Karpas-422 (cell line): Measurements from ENCODE around the gene RAB32. TPM values are rescaled to one million over a fixed set of nuclear protein-coding genes. Genes with fewer than 3 reads are reported as not detected.

ENCODE experiments used
- DNase-seq: peaks from one replicate; pipeline ENCODE4 v3.0.0-alpha.2; 2015
- H2AFZ ChIP-seq: fragments of 200-600 bp; sonication (generic); 2 replicates; pipeline ENCODE4 v1.6.1; 2014; ENCODE audit warnings: antibody characterized with exemption, low read length, mixed read lengths
- H3K27ac ChIP-seq: fragments of 200-600 bp; sonication (generic); 2 replicates; pipeline ENCODE4 v1.5.1; 2014; ENCODE audit warnings: mild to moderate bottlenecking, low read length, moderate library complexity
- H3K27me3 ChIP-seq: fragments of 200-600 bp; sonication (generic); 2 replicates; pipeline ENCODE4 v1.6.1; 2014; ENCODE audit warnings: low read length, mixed read lengths
- H3K36me3 ChIP-seq: fragments of 200-600 bp; sonication (generic); 2 replicates; pipeline ENCODE4 v1.6.1; 2014; ENCODE audit warnings: low read length, mixed read lengths; ENCODE audit not compliant: insufficient read depth
- H3K4me1 ChIP-seq: fragments of 200-600 bp; sonication (generic); 2 replicates; pipeline ENCODE4 v1.6.1; 2014; ENCODE audit warnings: mild to moderate bottlenecking, low read length, mixed read lengths
- H3K4me2 ChIP-seq: fragments of 200-600 bp; sonication (generic); 2 replicates; pipeline ENCODE4 v1.6.1; 2014; ENCODE audit warnings: low read length, low read depth, mild to moderate bottlenecking; ENCODE audit not compliant: poor library complexity, severe bottlenecking
- H3K4me3 ChIP-seq: fragments of 200-600 bp; sonication (generic); 2 replicates; pipeline ENCODE4 v1.5.1; 2014; ENCODE audit warnings: mild to moderate bottlenecking, antibody characterized with exemption, low read length, mixed read lengths
- H3K79me2 ChIP-seq: fragments of 200-600 bp; sonication (generic); 2 replicates; pipeline ENCODE4 v1.6.1; 2014; ENCODE audit warnings: mild to moderate bottlenecking, low read length, mixed read lengths
- H3K9ac ChIP-seq: fragments of 200-600 bp; sonication (generic); 2 replicates; pipeline ENCODE4 v1.6.0; 2014; ENCODE audit warnings: low read length
- H3K9me2 ChIP-seq: fragments of 200-600 bp; sonication (generic), shearing (Covaris generic); replicated peaks from 2 replicates; pipeline ENCODE4 v1.6.0; 2014; ENCODE audit warnings: mild to moderate bottlenecking, low read length, moderate library complexity; ENCODE audit not compliant: insufficient read depth
- H3K9me3 ChIP-seq: fragments of 300-700, 200-600 bp; sonication (generic); 2 replicates; pipeline ENCODE4 v1.6.1; 2014; ENCODE audit warnings: low read length, mixed read lengths
- H4K20me1 ChIP-seq: fragments of 200-600 bp; sonication (generic); 2 replicates; pipeline ENCODE4 v1.6.1; 2014; ENCODE audit warnings: mild to moderate bottlenecking, antibody characterized with exemption, low read length, low read depth; ENCODE audit not compliant: insufficient read depth
- total RNA-seq: library from RNA; depleted of rRNA; stranded (reverse); fragments of >200 nt; shearing (Covaris generic); gene quantifications from 2 replicates; pipeline ENCODE4 v1.2.3, GENCODE V29; 2014; ENCODE audit warnings: low replicate concordance

The RAB32 gene
- total RNA-seq, 1 experiment from 2014 or later: not detected

- no peak overlapping the region for H3K27ac ChIP-seq
Measured at GRCh38 chr6:146590492-146590891, 46.9 kb downstream of the RAB32 start.

GRCh38 chr6:146592451-146592850 is 48.8 kb downstream of the RAB32 start:
- Histone ChIP-seq H3K4me2 (no peak overlapping the region), H3K36me3 (no peaks in the 10 kb centered on the region), H4K20me1 (no peaks in the 10 kb centered on the region), H3K27ac (no peak overlapping the region), H3K9me3 (no peaks in the 10 kb centered on the region), H3K9me2 (no peaks in the 10 kb centered on the region), H3K9ac (no peak overlapping the region), H3K79me2 (no peaks in the 10 kb centered on the region), H3K4me1 (peaks cover 33% of the 10 kb centered on the region), H3K4me3 (no peak overlapping the region), H2AFZ (no peak overlapping the region), H3K27me3 (no peaks in the 10 kb centered on the region)
- no peak for DNase-seq

More at GRCh38 chr6:146590492-146590891, 46.9 kb downstream of the RAB32 start:
- Histone ChIP-seq H3K9me3 (no peaks in the 10 kb centered on the region), H3K9me2 (no peaks in the 10 kb centered on the region), H3K9ac (no peak overlapping the region), H3K36me3 (no peaks in the 10 kb centered on the region), H3K4me3 (no peak overlapping the region), H4K20me1 (no peaks in the 10 kb centered on the region), H3K27me3 (no peaks in the 10 kb centered on the region), H3K79me2 (no peaks in the 10 kb centered on the region), H3K4me1 (peaks cover 18% of the 10 kb centered on the region), H3K4me2 (no peak overlapping the region), H2AFZ (no peak overlapping the region)
- no peak for DNase-seq

- Histone ChIP-seq H4K20me1 (no peaks in the 10 kb centered on the region), H3K4me1 (peaks cover 33% of the 10 kb centered on the region), H3K27me3 (no peaks in the 10 kb centered on the region), H3K27ac (no peak overlapping the region), H3K9ac (no peak overlapping the region), H2AFZ (no peak overlapping the region), H3K4me2 (peak overlapping the region; percentile 23), H3K79me2 (no peaks in the 10 kb centered on the region), H3K36me3 (no peaks in the 10 kb centered on the region), H3K4me3 (no peak overlapping the region), H3K9me3 (no peaks in the 10 kb centered on the region), H3K9me2 (no peaks in the 10 kb centered on the region)
- DNase-seq: peak; percentile 45
Measured at GRCh38 chr6:146593986-146594385, 50.4 kb downstream of the RAB32 start.

DNA sequence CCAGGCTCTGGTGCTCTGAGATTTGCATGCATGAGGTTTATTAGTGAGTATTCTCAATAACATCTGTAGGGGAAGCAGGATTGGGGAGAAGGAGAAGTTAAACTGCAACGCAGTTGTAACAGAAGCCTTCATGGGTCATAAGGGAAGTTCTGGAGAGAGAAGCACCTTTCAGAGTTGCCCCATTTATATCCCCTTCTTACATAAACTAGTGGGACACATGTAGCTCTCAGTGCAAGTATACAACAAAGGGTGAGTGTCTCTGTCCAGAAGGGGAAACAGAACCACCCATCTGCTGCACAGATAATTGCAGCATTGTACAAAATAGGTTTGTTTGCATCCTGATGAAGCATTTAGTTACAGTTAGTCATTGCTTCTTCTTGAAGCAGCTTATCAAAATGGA is 50.9 kb downstream of the RAB32 start:
- Histone ChIP-seq H3K36me3 (no peaks in the 10 kb centered on the region), H3K9me2 (no peaks in the 10 kb centered on the region), H3K4me3 (no peak overlapping the region), H3K9me3 (no peaks in the 10 kb centered on the region), H3K27ac (no peak overlapping the region), H3K27me3 (no peaks in the 10 kb centered on the region), H3K79me2 (no peaks in the 10 kb centered on the region), H3K9ac (no peak overlapping the region), H2AFZ (no peak overlapping the region), H3K4me2 (peak overlapping the region; percentile 23), H4K20me1 (no peaks in the 10 kb centered on the region), H3K4me1 (peaks cover 33% of the 10 kb centered on the region)
- DNase-seq: peak; percentile 62

DNA sequence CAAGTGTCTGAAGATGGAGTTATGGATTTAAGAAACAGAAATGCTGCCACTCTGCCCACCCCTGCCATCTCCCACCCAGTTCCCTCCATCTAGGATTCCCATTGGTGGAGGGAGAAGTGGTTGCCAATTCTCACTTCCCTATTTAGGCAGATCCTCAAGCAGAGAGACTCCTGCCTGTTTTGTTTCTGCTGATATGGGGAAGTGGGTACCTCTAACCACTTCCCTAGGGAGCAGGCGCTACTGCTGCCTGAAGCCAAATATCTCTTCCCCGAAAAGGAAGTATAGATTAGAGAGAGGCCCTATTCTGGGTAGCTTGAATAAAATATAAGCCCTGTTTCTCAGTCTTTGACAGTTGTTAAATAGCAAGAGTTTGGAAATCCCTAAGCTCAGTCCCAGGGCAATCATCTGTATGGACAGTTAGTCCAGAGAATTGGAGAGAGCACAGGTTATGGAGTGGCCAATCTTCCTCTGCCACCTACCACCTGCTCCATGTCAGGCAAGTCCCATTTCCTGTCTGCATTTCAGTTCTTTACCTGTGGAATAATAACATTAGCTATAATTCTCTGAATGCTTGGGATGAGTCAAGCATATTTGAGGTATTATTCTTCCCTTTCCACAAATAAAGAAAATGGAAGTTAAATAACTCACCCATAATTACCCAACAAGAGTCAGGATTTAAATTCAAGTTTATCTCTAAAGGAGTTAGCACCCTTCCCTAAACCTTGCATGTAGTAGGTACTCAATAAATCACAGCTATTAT is 52.5 kb downstream of the RAB32 start:
- Histone ChIP-seq H3K4me2 (peak overlapping the region; percentile 52), H3K79me2 (no peaks in the 10 kb centered on the region), H3K9me2 (no peaks in the 10 kb centered on the region), H3K36me3 (no peaks in the 10 kb centered on the region), H3K27ac (no peak overlapping the region), H3K4me3 (0 out of 2 replicates have a peak overlapping the region, but pooled peaks have one; percentile 7), H3K9ac (no peak overlapping the region), H3K27me3 (no peaks in the 10 kb centered on the region), H4K20me1 (no peaks in the 10 kb centered on the region), H3K9me3 (no peaks in the 10 kb centered on the region), H2AFZ (no peak overlapping the region), H3K4me1 (peaks cover 33% of the 10 kb centered on the region)
- peak; percentile 86 for DNase-seq

DNA sequence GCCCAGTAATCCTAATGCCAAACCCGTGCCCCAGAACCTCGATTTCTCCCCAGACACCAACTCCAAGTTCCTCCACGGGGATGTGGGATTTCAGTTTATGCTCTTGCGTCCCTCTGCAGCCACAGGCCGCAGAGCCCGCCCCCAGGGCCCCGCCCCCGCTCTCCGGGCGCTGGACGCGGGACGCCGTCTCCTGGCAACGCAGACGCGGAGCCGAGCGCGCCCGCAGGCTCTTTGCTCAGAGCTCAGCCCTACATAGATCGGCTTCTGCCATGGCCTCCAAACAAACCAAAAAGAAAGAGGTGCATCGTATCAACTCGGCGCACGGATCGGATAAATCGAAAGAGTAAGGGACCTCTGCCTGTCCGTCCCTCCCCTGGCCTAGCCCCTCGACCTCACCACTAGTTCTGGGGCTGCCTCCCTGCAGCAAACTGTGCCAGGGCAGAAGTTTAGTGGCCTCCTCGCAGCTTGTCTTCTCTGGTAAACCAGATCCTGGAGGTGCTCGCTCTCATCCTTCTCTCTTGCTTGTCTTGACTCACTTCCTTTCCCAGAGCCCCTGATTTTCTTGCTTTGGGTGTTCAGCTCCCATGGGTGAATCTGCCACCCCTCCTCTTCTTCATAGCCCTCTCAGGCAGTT is 55.3 kb downstream of the RAB32 start, which contains the start of gene ADGB:
Gene ADGB, plus strand, starts transcription at position 201 of the 634 bp plus-strand sequence. Its CDS starts 69 bp downstream, at position 270.
- DNase-seq: no peak
- Histone ChIP-seq H3K9ac (no peak within 1 kb of the TSS), H3K27ac (no peak within 1 kb of the TSS), H3K9me3 (no peaks in the 10 kb centered on the region), H3K4me1 (peaks cover 32% of the 10 kb centered on the region), H3K4me3 (no peak within 1 kb of the TSS), H3K36me3 (no peaks in the 10 kb centered on the region), H4K20me1 (no peaks in the 10 kb centered on the region), H2AFZ (no peak within 1 kb of the TSS), H3K27me3 (no peaks in the 10 kb centered on the region), H3K9me2 (no peaks in the 10 kb centered on the region), H3K4me2 (no peak within 1 kb of the TSS), H3K79me2 (no peaks in the 10 kb centered on the region)

DNA sequence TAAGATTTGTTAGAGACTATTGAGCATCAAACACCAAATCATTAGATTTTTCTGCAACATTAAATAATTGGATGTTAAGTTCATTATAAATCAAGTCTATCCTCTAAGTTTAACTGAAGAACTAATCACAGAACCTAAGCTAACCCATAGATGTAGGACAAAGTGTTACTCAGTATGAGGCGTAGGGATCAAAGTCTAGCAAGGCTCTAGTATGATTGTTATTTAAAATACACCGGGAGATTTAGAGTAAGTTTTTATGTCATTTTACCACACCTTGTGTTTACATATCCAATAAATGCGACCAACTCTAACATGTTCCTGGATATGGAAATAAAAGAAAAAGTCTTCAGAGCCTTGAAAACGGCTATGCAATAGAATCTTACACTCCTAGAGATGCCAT is 57.7 kb downstream of the RAB32 start:
- Histone ChIP-seq H4K20me1 (no peaks in the 10 kb centered on the region), H3K4me1 (peaks cover 7% of the 10 kb centered on the region), H3K36me3 (no peaks in the 10 kb centered on the region), H3K4me2 (no peak overlapping the region), H3K4me3 (no peak overlapping the region), H2AFZ (no peak overlapping the region), H3K9me3 (no peaks in the 10 kb centered on the region), H3K27ac (no peak overlapping the region), H3K9ac (no peak overlapping the region), H3K79me2 (no peaks in the 10 kb centered on the region), H3K27me3 (no peaks in the 10 kb centered on the region), H3K9me2 (no peaks in the 10 kb centered on the region)
- no peak for DNase-seq

- Histone ChIP-seq H3K79me2 (no peaks in the 10 kb centered on the region), H3K27me3 (no peaks in the 10 kb centered on the region), H3K9me3 (no peaks in the 10 kb centered on the region), H3K9ac (no peak overlapping the region), H3K9me2 (no peaks in the 10 kb centered on the region), H2AFZ (no peak overlapping the region), H3K4me2 (no peak overlapping the region), H3K4me3 (no peak overlapping the region), H4K20me1 (no peaks in the 10 kb centered on the region), H3K36me3 (no peaks in the 10 kb centered on the region), H3K4me1 (no peaks in the 10 kb centered on the region), H3K27ac (no peak overlapping the region)
- no peak for DNase-seq
Measured at GRCh38 chr6:146602526-146602925, 58.9 kb downstream of the RAB32 start.
